Activated T-cell treated with anti-CD3 and anti-CD28 coated beads for 1 hour (primary cell): ENCODE measurements around the gene SLC6A7.
"Not testable (repeated sequence)": the region's sequence is repeated elsewhere in the genome, so short reads cannot be mapped to it uniquely, and the experiment has no call there.

Experiments
- DNase-seq: peaks from one replicate; pipeline ENCODE4 v3.0.0-alpha.2; 2020; ENCODE audit warnings: low read depth

The SLC6A7 gene

DNA sequence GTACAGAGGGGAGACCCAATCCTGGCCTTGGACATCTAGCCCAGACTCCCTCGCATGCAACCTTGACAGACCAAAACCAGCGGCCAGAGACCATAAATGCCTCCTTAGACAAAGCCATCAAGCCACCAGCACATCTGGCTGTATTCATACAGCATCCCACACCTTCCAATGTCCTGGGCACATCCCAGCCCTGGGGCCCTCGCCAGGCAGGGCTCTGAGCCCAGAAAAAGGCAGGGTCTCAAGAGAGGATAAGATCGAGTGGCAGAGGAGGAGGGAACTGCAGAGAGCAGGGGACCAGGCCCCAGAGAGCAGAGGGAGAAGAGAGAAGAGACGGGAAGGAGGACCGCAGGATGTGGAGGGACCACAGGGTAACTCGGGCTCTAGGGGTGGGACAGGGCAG, 54.3 kb downstream of the SLC6A7 start:
- no peak for DNase-seq

DNA sequence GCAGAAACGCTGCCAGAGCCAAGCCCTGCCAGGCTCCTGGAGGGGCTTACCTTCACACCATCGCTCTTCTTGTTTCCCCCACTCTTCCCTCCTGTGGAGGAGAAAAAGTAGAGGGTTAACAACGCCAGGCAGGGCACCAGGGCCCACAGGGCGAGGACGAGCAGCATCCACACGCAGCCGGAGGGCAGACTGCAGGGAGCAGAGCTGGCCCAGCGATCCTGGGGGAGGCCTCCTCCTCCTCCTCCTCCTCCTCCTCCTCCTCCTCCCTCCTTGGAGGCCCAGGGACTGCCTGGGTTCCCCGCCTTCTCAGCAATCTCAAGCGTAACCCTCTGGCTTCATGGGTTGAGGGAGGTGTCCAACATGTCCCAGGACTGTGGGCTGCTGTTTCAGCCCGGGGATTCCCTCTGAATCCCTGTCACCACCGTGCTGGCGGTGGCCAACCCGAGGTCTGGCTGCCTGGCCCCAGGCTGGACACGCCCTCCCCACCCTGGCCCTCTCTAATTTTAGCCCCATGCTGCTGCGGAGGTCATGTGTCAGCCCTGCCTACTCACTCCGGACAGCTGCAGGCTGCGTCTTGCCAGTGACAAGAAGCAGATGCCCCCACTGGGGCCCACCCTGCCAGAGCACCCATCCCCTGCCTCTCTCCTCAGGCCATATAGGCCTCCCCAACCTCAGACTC, 55.4 kb downstream of the SLC6A7 start:
- no peak for DNase-seq

DNA sequence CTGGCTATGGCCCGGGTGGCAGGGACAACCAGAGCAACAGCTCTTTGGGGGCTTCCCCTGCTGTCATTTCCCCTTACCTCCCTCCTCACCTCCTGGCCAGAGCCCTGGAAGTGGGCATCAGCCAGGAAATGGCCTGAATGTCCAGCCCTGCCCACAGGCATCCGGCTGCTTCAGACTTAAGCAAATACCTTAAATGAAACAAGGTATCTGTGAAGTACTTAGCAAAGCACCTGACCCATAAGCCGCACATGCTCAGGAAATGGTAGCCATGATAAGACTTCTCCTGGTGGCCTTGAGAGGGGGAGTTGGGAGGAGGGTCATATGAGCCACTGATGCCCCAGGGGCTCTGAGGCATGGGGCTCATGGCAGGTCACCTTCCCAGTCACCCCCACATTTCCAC, 55.9 kb downstream of the SLC6A7 start:
- DNase-seq, result no peak

DNA sequence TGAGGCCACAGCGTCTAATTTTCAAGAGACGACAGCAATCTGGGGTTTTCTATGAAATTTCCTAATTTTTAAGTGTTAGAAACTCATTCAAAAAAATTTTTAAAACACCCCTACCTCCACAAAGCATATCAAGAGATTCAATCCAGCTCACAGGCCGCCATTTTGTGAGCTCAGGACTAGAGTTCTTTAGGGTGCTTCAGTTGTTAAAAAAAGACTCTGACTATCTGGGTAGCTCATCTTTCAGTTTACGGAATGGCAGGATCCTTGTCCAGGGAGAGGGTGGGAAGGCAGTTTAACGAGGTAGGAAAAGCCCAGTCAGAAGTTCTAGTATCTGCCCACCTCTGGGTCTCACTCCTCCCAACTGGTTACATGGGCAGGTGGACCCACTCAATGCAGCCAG, 56.6 kb downstream of the SLC6A7 start:
- no peak for DNase-seq

DNA sequence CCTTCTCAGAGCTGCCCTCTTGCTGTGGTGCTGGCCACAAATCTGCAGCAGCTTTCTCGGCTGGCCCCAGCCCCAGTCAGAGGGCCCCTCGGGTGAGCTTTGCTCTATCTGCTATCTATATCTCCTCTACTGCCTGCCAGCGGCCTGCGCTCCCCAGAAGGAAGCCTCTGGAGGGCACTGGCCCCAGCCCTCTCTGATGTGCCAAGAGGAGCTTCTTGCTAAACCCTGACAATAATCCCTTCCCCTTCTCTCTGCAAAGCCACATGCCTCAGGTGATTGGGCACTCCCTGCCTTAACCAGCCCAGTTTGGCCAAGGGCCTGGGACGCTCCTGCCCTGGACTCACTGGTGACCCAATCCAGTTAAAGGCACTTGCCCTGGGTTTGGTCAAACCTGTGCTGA, 57.0 kb downstream of the SLC6A7 start:
- DNase-seq, result no peak

GRCh38 chr5:150247726-150248125, 57.9 kb downstream of the SLC6A7 start:
- no peak for DNase-seq

- not testable (repeated sequence) for DNase-seq
These were observed 58.6 kb downstream of the SLC6A7 start for GRCh38 chr5:150248493-150248892.

GRCh38 chr5:150248946-150249345, 59.1 kb downstream of the SLC6A7 start:
- no peak for DNase-seq

DNA sequence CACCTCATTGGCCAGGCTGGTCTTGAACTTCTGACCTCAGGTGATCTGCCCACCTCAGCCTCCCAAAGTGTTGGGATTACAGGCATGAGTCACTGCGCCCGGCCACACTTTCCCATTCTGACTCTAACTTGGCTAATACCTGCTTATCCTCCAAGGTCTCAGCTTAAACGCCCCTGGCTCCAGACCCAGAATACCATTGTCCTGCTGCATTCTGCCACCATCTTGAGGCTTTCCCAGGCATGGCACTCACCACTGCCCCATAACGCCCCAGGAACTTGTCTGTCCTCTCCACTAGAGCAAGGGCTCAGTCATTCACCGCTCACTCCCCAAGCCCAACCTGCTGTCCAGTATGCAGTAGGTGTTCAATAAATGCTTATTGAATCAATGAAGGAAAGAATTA, 59.9 kb downstream of the SLC6A7 start:
- DNase-seq, result no peak

- no peak for DNase-seq
These were observed 61.6 kb downstream of the SLC6A7 start for GRCh38 chr5:150251504-150251903.

GRCh38 chr5:150252489-150252888, 62.6 kb downstream of the SLC6A7 start:
- no peak for DNase-seq

GRCh38 chr5:150253416-150254208, 63.8 kb downstream of the SLC6A7 start:
- no peak for DNase-seq

DNA sequence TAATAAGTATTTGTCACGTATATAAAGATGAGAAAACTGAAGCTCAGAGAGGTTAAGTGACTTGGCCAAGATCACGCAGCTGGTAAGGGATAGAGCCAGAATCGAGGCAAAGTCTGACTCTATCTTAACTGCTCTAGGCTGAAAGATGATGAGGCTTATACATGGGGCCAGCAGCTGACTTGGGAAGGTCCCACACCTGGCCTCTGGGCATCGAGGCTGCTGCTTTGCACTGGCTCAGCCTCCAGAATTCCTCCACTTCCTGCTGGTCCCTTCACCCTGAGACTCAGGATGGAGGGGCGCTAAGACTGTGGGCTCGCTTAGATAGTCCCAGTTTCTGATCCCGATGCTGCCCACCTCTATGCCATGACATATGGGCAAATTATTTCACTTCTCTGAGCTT, 64.5 kb downstream of the SLC6A7 start:
- DNase-seq, result no peak

DNA sequence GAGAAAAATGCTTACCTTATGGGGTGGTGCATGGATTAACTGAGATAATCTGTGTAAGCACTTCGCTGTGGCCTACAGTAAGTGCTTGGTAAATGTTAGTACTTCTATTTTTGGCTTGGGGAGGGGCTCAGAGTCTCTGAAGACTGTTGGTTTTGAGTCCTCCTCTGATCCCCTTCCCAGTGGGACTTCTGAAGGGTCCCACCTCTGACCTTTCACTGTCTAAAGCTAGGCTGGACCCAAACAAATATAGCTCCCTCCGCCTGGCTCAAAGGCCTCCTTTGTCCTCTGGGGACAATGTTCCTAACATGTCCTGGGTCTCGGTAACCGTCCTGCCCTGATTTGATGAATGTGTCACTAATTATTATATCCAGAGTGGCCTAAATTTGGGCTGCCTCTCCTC, 64.9 kb downstream of the SLC6A7 start:
- DNase-seq, result no peak

- DNase-seq, result no peak
These were observed 66.0 kb downstream of the SLC6A7 start for GRCh38 chr5:150255659-150256409.

DNA sequence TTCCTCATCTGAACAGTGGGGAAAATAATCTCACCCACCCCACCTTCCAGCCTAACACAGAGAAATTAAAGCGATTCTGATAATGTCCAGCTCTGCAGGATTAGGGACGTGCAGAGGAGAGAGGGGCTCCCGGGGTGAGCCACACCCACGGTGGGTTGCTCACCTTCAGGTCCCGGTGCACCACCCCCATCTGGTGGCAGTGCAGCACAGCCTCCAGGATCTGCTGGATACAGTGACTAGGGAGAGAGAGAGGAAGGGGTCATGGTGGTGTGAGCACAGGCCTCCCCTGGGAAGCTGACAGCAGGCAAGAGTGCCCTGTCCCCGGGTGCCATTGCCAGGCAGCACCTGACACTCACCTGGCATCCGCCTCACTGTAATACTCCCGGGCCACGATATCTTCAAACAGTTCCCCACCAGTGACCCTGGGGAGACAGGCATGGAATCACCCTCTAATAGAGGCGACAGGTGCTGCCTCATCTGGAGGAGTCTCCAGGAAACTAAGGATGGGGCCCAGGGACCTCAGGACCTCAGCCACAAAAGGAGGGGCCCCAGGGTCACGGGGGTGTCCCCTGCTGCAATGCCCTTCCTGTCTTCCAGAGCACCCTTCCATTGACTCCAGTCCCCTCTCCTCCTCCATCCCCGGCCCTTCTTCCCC, 66.7 kb downstream of the SLC6A7 start:
- DNase-seq, result no peak

- DNase-seq, result no peak
These were observed 67.6 kb downstream of the SLC6A7 start for GRCh38 chr5:150257424-150257823.

DNA sequence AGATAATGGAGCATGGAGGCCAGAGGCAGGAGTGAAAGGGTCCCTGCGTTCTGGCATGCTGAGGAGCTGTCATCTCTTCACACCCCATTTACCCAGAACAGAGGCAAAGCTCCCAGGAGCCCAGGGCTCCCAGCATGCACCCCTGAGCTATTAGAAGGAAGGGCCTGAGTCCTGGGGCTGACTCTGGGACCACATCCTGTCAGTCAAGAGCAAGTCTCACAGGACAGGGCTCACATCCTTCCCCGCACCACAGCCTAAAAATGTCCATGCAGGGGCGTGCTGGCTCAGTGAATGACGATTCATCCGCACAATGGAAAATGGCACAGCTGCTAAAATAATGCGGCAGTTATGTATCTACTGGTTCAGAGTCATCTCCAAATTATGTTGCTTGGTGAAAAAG, 68.3 kb downstream of the SLC6A7 start:
- DNase-seq, result no peak
